8988T (cell line): ENCODE data around the gene NR2C1.
A peak's percentile ranks its signal among the peaks of the same experiment; 100 is the strongest.
"Not testable (repeated sequence)": the region's sequence is repeated elsewhere in the genome, so short reads cannot be mapped to it uniquely, and the experiment has no call there.

Experiments used
- DNase-seq: peaks from one replicate; pipeline ENCODE4 v3.0.0; 2011

The NR2C1 gene

GRCh38 chr12:95072900-95073697 lies at the start of gene NR2C1:
Gene NR2C1 (minus strand): TSS chr12:95073618. CDS start chr12:95067384, 6,234 bp downstream.
- DNase-seq: peak; percentile 94

- no peak for DNase-seq
These were observed 45.4 kb upstream of the NR2C1 start for GRCh38 chr12:95118788-95119179.

DNA sequence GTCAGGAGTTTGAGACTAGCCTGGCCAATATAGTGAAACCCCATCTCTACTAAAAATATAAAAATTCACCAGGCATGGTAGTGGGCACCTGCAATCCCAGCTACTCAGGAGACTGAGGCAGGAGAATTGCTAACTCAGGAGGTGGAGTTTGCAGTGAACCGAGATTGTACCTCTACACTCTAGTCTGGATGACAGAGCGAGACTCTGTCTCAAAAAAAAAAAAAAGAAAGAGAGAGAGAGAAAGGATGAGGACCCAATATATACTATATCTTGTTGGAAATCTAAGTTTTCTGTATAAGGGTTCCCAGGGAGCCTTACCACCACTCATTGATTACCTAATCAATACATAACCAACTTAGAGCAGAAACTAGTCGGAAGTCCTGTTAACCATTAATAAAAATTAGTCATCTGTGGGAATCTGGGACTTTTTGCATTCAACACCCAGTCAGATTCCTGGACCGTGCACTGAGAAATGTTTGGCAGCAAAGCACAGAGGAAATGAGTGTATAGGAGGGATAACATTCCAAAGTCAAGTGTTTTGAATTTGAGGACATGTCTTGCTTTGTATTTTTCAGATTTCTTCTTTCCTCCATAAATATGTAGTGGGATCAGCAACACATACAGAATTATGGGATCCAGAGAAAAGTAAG lies 44.8 kb upstream of the NR2C1 start:
- no peak for DNase-seq

GRCh38 chr12:95117178-95117599 lies 43.8 kb upstream of the NR2C1 start:
- no peak for DNase-seq

DNA sequence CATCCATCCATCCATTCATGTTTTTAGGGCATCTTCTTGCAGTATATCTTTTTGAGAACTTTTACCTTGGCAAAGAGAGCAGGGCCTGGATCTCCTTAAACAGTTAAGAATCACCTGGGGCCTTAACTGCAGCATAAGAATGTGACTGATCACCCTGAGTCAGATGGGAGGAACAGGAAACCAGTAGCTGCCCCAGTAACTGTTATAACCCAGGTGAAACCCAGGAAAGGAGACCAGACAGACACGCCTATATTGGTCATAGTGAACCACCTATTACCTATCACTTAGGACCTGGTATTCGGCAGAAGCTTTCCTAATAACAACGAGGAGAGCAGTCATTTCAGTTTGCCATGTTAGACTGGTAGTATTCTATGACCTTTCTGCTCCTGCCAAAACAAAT lies 43.4 kb upstream of the NR2C1 start:
- no peak for DNase-seq

DNA sequence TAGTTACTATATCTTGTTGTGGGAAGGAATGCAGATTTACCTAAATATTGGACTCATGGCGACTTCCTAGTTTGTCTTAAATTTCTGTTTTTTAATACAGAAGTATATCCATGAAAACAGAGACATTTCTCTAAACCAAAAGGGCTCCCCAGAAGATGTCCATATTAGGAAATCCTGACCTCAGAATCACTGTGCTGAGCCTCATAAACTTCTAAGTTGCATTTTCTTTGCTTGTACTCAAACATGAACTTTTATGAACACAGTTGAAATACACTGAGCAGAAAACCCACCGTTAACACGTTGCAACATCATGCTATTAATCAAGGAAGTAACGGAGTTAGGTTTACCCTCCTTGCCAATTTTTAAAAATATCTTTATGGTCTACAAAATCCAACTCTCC lies 42.9 kb upstream of the NR2C1 start:
- DNase-seq: no peak

DNA sequence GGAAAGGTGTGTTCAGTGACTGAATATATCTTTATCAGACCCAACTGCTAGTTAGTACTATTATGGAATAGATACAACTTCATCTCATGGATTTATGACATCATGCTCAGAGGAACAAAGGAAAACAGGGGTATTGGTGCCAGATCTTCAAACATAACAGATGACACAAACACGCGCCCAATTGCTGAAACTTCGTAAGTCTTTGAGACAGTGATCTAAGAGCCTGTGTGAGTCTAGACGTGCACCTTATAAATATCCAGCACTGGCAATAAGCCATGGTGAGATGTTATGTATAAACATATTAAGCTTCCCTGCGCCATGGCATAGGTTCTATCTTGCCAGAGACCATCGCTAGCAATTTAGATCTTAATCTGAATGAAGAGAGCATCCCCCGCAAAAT lies 42.2 kb upstream of the NR2C1 start:
- no peak for DNase-seq

- no peak for DNase-seq
These were observed 41.5 kb upstream of the NR2C1 start for GRCh38 chr12:95114766-95115405.

DNA sequence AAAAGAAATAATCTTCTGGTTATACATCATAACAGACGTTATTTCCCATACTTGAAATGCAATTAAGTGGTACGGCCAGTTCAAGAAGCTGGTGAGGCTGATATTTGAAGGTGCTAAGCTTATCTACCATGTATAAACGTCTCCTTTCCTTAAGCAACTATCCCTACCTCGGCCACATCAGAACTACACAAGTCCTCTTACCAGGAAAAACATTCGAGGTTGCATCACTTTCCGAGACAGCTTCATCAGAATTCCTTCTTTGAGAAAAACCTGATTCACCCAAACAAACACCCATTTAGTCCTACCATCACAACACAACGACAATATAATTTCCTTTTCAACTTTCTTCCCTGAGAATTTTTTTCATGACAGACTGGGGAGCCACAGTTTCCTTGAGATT lies 33.9 kb upstream of the NR2C1 start:
- DNase-seq: no peak

- no peak for DNase-seq
These were observed 32.1 kb upstream of the NR2C1 start for GRCh38 chr12:95105540-95105939.

- DNase-seq: no peak
These were observed 31.6 kb upstream of the NR2C1 start for GRCh38 chr12:95104919-95105452.

DNA sequence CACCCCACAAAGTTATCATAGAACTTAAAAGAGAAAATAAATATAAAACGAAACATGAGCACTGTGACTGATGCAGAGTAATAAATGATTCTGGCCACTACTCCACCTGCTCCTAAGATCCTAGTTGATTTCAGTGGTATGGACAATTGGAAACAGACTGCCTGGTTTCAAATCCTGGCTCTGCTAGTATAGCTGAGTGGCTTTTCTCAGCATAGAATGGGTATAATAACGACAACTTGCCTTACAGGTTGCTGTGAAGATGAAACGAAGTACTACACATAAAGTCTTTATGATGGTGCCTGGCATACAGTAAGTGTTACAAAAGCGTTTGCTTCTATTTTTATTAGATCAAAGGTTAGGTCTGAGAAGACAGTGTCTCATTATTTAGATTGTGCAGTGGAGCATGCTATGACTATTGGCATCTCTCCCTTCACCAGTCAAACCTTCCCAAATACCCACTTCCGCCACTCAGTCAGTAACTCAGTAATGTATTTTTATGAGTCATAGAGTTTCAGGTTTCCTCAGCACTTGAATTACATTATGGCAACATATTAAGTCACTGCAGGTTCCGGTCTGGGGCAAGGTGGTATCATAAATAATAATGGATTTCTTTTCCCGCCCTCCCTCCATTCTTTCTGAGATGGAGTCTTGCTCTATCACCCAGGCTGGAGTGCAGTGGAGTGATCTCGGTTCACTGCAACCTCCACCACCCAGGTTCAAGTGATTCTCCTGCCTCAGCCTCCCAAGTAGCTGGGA lies 29.7 kb upstream of the NR2C1 start:
- peak; percentile 40 for DNase-seq

DNA sequence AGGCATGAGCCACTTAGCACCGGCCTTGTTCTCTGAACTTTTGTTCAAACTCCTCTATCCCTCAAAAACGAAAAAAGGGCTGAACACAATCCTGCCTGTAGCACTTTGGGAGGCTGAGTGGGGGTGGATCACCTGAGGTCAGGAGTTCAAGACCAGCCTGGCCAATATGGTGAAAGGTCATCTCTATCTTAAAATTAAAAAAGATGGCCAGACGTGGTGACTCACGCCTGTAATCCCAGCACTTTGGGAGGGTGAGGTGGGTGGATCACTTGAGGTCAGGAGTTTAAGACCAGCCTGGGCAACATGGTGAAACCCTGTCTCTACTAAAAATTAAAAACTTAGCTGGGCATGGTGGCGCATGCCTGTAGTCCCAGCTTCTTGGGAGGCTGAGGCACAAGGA lies 28.5 kb upstream of the NR2C1 start:
- not testable (repeated sequence) for DNase-seq

DNA sequence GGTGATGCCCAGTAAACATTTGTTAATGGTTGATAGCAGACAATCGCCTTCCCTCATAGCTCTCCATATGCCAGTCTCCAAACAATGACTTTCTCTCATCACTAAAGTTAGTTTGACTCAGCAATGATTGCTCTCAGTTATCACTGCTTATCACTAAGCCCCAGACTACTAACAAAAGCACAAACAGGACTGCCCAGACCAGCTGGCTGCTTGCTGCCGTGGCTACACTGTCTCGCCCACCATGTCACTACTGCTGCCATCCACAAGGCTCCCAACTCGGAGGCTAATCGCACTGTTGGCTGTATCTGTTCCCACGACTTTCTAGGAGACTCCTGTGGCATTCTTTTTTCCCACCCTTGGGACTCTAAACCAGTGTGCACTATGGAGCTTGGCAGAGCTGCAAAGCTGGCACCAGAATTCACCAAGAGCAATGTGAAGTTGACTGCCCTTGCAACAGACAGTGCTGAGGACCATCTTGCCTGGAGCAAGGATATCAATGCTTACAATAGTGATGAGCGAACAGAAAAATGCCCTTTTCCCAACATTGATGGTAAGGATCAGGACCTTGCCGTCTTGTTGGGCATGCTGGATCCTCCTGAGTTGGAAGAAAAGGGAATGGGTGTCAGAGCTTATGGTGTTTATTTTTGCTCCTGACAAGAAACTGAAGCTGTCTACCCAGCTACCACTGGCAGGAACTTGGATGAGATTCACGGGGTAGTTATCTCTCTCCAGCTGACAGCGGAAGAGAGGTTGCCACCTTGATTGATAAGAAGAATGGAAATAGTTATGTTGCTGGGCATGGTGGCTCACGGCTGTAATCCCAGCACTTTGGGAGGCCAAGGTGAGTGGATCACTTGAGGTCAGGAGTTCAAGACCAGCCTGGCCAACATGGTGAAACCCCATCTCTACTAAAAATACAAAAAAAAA lies 27.1 kb upstream of the NR2C1 start:
- no peak for DNase-seq

GRCh38 chr12:95099270-95099790 lies 25.9 kb upstream of the NR2C1 start:
- no peak for DNase-seq

- no peak for DNase-seq
These were observed 23.4 kb upstream of the NR2C1 start for GRCh38 chr12:95096852-95097251.

GRCh38 chr12:95096378-95096777 lies 23.0 kb upstream of the NR2C1 start:
- no peak for DNase-seq

- not testable (repeated sequence) for DNase-seq
These were observed 22.4 kb upstream of the NR2C1 start for GRCh38 chr12:95095866-95096265.

DNA sequence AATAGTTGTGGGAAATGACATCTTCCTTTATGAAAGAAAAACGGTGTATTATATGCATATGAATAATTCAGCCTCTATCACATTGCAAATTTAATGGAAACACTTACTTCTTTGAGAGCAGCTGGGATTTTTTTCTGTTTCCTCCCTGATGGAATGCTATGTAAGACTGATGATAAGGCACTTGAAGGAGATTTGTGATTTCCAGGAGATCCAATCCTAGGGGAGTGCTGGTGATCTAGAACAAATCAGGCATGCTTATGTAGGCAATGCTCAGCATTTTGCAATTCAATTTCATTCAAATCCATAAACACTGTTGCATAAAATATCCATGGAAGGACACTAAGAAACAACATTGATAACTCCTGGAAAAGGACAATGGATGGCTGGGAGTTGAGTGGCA lies 16.0 kb upstream of the NR2C1 start:
- no peak for DNase-seq

GRCh38 chr12:95088379-95088778 lies 15.0 kb upstream of the NR2C1 start:
- DNase-seq: no peak

- no peak for DNase-seq
These were observed 12.2 kb upstream of the NR2C1 start for GRCh38 chr12:95085612-95086011.

GRCh38 chr12:95083938-95084337 lies 10.5 kb upstream of the NR2C1 start:
- DNase-seq: no peak
